Measurements from ENCODE around the gene MRPL36.

DNA sequence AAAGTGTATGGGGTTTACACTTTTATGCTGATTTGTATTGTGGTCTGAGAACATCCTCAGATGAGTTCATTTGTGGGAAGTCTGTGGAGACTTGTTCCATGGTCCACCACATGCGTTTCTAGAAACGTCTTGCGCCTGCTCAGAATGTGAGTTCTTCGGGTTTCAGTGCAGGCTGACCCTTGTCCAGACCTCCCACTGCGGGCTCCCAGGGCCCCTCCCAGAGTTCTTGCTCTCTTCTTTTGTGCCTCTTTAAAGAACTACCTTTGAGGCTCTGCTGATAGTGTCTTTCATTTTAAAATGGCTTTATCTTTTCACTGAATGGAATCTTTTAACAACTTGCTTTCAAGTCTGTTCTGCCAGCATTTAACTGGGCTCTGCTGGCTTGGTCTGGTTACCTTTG is 19.1 kb upstream of the MRPL36 start:
- TF ChIP-seq CTCF (IDR thresholded peaks at IDR 0.05; ENCODE audit: insufficient read depth, low read length) (no peak), POLR2AphosphoS5 (IDR thresholded peaks at IDR 0.05; ENCODE audit: low read depth) (no peak), SPI1 (IDR thresholded peaks at IDR 0.05; ENCODE audit: borderline replicate concordance, low read depth) (no peak)
- TF ChIP-seq, protein P1, sequence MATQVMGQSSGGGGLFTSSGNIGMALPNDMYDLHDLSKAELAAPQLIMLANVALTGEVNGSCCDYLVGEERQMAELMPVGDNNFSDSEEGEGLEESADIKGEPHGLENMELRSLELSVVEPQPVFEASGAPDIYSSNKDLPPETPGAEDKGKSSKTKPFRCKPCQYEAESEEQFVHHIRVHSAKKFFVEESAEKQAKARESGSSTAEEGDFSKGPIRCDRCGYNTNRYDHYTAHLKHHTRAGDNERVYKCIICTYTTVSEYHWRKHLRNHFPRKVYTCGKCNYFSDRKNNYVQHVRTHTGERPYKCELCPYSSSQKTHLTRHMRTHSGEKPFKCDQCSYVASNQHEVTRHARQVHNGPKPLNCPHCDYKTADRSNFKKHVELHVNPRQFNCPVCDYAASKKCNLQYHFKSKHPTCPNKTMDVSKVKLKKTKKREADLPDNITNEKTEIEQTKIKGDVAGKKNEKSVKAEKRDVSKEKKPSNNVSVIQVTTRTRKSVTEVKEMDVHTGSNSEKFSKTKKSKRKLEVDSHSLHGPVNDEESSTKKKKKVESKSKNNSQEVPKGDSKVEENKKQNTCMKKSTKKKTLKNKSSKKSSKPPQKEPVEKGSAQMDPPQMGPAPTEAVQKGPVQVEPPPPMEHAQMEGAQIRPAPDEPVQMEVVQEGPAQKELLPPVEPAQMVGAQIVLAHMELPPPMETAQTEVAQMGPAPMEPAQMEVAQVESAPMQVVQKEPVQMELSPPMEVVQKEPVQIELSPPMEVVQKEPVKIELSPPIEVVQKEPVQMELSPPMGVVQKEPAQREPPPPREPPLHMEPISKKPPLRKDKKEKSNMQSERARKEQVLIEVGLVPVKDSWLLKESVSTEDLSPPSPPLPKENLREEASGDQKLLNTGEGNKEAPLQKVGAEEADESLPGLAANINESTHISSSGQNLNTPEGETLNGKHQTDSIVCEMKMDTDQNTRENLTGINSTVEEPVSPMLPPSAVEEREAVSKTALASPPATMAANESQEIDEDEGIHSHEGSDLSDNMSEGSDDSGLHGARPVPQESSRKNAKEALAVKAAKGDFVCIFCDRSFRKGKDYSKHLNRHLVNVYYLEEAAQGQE (IDR thresholded peaks at IDR 0.05; ENCODE audit: insufficient replicate concordance, low read depth), result no peak

Measured in HL-60 (cell line).